Caco-2 (cell line): ENCODE results near the gene MPPED2. TPM values are rescaled to one million over a fixed set of nuclear protein-coding genes. Genes with fewer than 3 reads are reported as not detected.

Experiments
- BruUV-seq: library from RNA; stranded (reverse); fragments of 400-500 nt; replicated peaks from 2 replicates; lab custom pipeline; 2021; lab: Mats Ljungman, UMichigan
- CTCF ChIA-PET: fragments of 300-600 bp; sonication (Branson Sonifier 250); formaldehyde crosslinking; loops from one replicate; lab custom pipeline; 2022; ENCODE audit warnings: antibody characterized with exemption; lab: Charles Lee
- POLR2A ChIA-PET: fragments of 300-600 bp; sonication (Branson Sonifier 250); formaldehyde crosslinking; loops from one replicate; lab custom pipeline; 2022; ENCODE audit warnings: antibody characterized with exemption; lab: Charles Lee
- DNase-seq, 2 experiments: peaks; one replicate each; pipeline versions ENCODE4 v3.0.0 to v3.0.0-alpha.2; 2020 to 2022
- H3K27me3 ChIP-seq: replicated peaks from 2 replicates; pipeline ENCODE4 v1.6.0; 2011; ENCODE audit warnings: low read length; ENCODE audit not compliant: control insufficient read depth, insufficient read depth
- H3K36me3 ChIP-seq: 2 replicates; pipeline ENCODE4 v1.5.1; 2011; ENCODE audit warnings: low read length; ENCODE audit not compliant: control insufficient read depth, insufficient read depth
- H3K4me1 ChIP-seq: fragments of 250-450 bp; sonication (Bioruptor Pico); 2 replicates; pipeline ENCODE4 v1.5.1; 2020; ENCODE audit warnings: mild to moderate bottlenecking
- H3K4me3 ChIP-seq: 2 replicates; pipeline ENCODE4 v1.5.1; 2011; ENCODE audit warnings: low read depth, mild to moderate bottlenecking, control low read depth, low read length
- H3K9me3 ChIP-seq: fragments of 250-450 bp; sonication (Bioruptor Pico); 2 replicates; pipeline ENCODE4 v1.5.1; 2020; ENCODE audit warnings: mild to moderate bottlenecking, moderate library complexity
- H3K27ac Mint-ChIP-seq: one replicate; pipeline ENCODE4 v1.8.0; 2022; ENCODE audit warnings: mixed read lengths; ENCODE audit not compliant: unreplicated experiment
- H3K27me3 Mint-ChIP-seq: one replicate; pipeline ENCODE4 v1.8.0; 2022; ENCODE audit warnings: mixed read lengths; ENCODE audit not compliant: insufficient read depth, unreplicated experiment
- H3K36me3 Mint-ChIP-seq: one replicate; pipeline ENCODE4 v1.8.0; 2022; ENCODE audit warnings: mild to moderate bottlenecking, mixed read lengths; ENCODE audit not compliant: insufficient read depth, unreplicated experiment
- H3K4me1 Mint-ChIP-seq: one replicate; pipeline ENCODE4 v1.8.0; 2022; ENCODE audit warnings: low read depth, mixed read lengths; ENCODE audit not compliant: unreplicated experiment
- H3K4me3 Mint-ChIP-seq: one replicate; pipeline ENCODE4 v1.8.0; 2022; ENCODE audit warnings: mild to moderate bottlenecking, moderate library complexity, mixed read lengths; ENCODE audit not compliant: unreplicated experiment
- H3K9me3 Mint-ChIP-seq: one replicate; pipeline ENCODE4 v1.8.0; 2022; ENCODE audit warnings: mixed read lengths; ENCODE audit not compliant: unreplicated experiment
- intact Hi-C: fragments of 100-400 bp; cut with micrococcal nuclease; formaldehyde crosslinking; loops from one replicate; pipeline ENCODE4 v1.10.0; 2022; ENCODE audit not compliant: unreplicated experiment
- total RNA-seq: library from RNA; stranded (reverse); gene quantifications from 2 replicates; pipeline ENCODE4 v1.2.3, GENCODE V29; 2022
- TF ChIP-seq, protein P1 (sequence below), 2 experiments: fragments of 200-600 bp in 1 of 2; IDR thresholded peaks; 1 replicate in 1 of 2; 2 replicates in 1 of 2; pipeline versions ENCODE4 v1.5.1 to v1.8.0; 2011 to 2022; ENCODE audit warnings: antibody characterized with exemption in 1 of 2, control low read depth in 1 of 2, inconsistent platforms in 1 of 2, low read depth in 1 of 2, low read length in 1 of 2, mild to moderate bottlenecking in 1 of 2, moderate library complexity in 1 of 2; ENCODE audit not compliant: insufficient read depth in 1 of 2, severe bottlenecking in 1 of 2, unreplicated experiment in 1 of 2

The MPPED2 gene
- total RNA-seq, 1 experiment from 2014 or later = not detected

DNA sequence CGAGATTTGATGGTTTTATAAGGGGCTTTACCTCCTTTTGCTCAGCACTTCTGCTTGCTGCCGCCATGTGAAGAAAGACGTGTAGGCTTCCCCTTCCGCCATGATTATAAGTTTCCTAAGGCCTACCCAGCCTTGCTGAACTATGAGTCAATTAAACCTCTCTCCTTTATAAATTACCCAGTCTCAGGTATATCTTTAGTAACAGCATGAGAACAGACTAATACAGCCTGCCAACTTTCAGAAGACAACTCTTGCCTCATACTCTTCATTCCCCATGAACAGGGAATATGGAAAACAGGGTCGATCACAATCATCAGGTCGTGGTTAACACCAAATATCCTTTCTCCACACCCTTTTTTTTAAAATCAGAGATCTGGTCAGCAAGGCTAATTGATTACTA is 83.0 kb downstream of the MPPED2 start:
- no peaks in the 10 kb centered on the region for H3K4me1 Mint-ChIP-seq
- Histone ChIP-seq H3K9me3 (no peaks in the 10 kb centered on the region), H3K4me3 (no peak overlapping the region), H3K36me3 (no peaks in the 10 kb centered on the region), H3K4me1 (no peaks in the 10 kb centered on the region), H3K27me3 (no peaks in the 10 kb centered on the region)
- H3K27me3 Mint-ChIP-seq = peaks cover 12% of the 10 kb centered on the region
- intact Hi-C loops = no loop called here
- H3K4me3 Mint-ChIP-seq = no peak overlapping the region
- no peak for DNase-seq
- TF ChIP-seq, protein P1, sequence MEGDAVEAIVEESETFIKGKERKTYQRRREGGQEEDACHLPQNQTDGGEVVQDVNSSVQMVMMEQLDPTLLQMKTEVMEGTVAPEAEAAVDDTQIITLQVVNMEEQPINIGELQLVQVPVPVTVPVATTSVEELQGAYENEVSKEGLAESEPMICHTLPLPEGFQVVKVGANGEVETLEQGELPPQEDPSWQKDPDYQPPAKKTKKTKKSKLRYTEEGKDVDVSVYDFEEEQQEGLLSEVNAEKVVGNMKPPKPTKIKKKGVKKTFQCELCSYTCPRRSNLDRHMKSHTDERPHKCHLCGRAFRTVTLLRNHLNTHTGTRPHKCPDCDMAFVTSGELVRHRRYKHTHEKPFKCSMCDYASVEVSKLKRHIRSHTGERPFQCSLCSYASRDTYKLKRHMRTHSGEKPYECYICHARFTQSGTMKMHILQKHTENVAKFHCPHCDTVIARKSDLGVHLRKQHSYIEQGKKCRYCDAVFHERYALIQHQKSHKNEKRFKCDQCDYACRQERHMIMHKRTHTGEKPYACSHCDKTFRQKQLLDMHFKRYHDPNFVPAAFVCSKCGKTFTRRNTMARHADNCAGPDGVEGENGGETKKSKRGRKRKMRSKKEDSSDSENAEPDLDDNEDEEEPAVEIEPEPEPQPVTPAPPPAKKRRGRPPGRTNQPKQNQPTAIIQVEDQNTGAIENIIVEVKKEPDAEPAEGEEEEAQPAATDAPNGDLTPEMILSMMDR (IDR thresholded peaks at IDR 0.05; ENCODE audit: insufficient read depth in 1 of 2, low read depth in 1 of 2, low read length in 1 of 2, severe bottlenecking in 1 of 2, unreplicated experiment in 1 of 2) = no peak
- no TSS peak for BruUV-seq
- no peaks in the 10 kb centered on the region for H3K36me3 Mint-ChIP-seq
- no peaks in the 10 kb centered on the region for H3K9me3 Mint-ChIP-seq
- POLR2A ChIA-PET = no interaction called here
- no peak overlapping the region for H3K27ac Mint-ChIP-seq
- CTCF ChIA-PET = no interaction called here

DNA sequence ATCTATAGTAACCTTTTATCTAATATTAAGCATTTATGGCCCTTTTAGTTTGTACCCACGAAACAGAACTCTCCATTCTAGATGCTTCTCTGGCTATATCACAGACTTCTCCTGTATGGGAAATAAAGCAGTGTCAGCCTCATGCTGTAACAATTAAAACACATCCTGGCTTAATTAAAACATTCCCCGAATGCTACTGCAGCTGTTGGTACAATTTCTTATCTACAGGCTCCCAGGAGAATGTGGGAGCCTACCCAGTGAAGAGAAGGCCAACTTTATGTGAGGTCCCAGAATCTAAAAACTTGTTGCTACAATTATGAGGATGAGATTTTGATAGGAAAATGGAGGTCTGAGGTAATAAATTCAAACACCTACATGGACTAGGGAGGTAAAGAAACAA is 83.8 kb downstream of the MPPED2 start:
- Mint-ChIP-seq H3K4me3 (no peak overlapping the region), H3K27ac (no peak overlapping the region), H3K27me3 (peaks cover 12% of the 10 kb centered on the region), H3K4me1 (no peaks in the 10 kb centered on the region), H3K9me3 (no peaks in the 10 kb centered on the region), H3K36me3 (no peaks in the 10 kb centered on the region)
- intact Hi-C loops = no loop called here
- TF ChIP-seq, protein P1 (IDR thresholded peaks at IDR 0.05; ENCODE audit: insufficient read depth in 1 of 2, low read depth in 1 of 2, low read length in 1 of 2, severe bottlenecking in 1 of 2, unreplicated experiment in 1 of 2) = no peak
- BruUV-seq = no TSS peak
- Histone ChIP-seq H3K27me3 (no peaks in the 10 kb centered on the region), H3K36me3 (no peaks in the 10 kb centered on the region), H3K9me3 (no peaks in the 10 kb centered on the region), H3K4me1 (no peaks in the 10 kb centered on the region), H3K4me3 (no peak overlapping the region)
- CTCF ChIA-PET = no interaction called here
- POLR2A ChIA-PET = no interaction called here
- DNase-seq = no peak

DNA sequence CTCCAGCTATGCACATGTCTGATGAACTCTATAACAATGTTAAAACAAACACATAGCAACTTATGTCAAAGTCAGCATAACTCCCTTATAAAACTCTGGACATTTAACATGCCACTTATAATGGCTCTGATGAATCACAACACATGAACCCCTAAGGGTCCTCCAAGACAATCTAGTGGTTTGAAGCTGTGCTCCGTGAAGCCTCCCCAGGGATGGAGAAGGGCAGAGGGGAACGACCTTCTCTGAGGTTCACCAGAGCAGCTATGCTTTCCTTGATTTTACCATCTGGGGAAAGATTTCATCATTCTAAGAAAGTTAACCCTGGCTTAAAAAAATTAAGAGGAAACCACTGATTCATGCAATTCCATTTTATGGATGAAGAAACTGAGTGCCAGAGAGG is 84.4 kb downstream of the MPPED2 start:
- intact Hi-C loops = no loop called here
- Mint-ChIP-seq H3K27ac (no peak overlapping the region), H3K4me3 (no peak overlapping the region), H3K4me1 (no peaks in the 10 kb centered on the region), H3K36me3 (no peaks in the 10 kb centered on the region), H3K9me3 (no peaks in the 10 kb centered on the region), H3K27me3 (peaks cover 12% of the 10 kb centered on the region)
- TF ChIP-seq, protein P1 (IDR thresholded peaks at IDR 0.05; ENCODE audit: insufficient read depth in 1 of 2, low read depth in 1 of 2, low read length in 1 of 2, severe bottlenecking in 1 of 2, unreplicated experiment in 1 of 2) = no peak
- no peak for DNase-seq
- H3K27me3 ChIP-seq = no peaks in the 10 kb centered on the region
- POLR2A ChIA-PET = no interaction called here
- no peak overlapping the region for H3K4me3 ChIP-seq
- no peaks in the 10 kb centered on the region for H3K9me3 ChIP-seq
- CTCF ChIA-PET = no interaction called here
- H3K4me1 ChIP-seq = no peaks in the 10 kb centered on the region
- BruUV-seq = no TSS peak
- no peaks in the 10 kb centered on the region for H3K36me3 ChIP-seq
